Stimulated activated CD4-positive, alpha-beta T cell treated with anti-CD3 and anti-CD28 coated beads, TNF-alpha, amount 100 ng/mL, for 4 hours (primary cell): Measurements from ENCODE around the gene CEACAM8.
"Not testable (repeated sequence)": the region's sequence is repeated elsewhere in the genome, so short reads cannot be mapped to it uniquely, and the experiment has no call there.

ENCODE experiments used
- DNase-seq, 3 experiments: peaks; one replicate each; pipeline ENCODE4 v3.0.0-alpha.2; 2020; ENCODE audit warnings: low read depth in 3 of 3

Gene CEACAM8

DNA sequence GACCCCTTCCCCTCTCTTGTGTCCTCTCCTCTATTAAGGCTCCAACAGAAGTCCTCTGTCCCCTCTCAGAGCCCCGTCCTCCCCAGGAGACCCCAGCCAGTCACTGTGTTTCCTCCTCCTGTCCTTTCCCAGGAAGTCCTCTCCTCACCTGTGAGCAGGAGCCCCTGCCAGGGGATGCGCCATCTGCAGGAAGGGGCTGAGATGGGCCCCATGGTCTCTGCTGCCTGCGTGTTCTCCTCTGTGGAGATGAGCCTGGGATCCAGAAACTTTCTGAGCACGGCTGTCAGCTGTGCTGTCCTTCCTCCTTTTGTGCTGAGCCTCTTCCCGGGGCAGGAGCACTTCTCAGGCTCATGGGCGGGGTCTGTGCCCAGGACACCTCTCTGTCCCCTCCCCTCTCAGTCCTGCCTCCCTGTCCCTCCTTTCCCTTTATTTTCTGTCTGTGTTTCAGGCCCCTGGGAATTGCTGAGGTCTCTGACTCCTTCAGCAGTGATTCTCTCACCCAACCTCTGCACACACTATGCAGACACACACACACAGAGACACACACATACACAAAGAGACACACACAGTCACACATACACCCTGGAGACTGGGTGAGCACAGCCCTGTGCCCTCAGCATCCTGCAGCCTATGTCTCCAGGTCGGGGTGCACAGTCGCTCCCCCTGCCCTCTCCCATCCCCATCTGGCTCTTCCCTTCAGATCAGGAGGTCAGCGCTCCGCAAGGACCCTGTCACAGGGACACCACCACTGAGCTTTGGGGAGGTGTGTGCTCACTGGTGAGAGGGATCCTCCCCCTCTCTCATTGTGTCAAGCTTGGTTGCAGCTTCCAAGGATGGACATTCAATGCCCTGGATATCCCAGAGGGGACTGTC lies at the start of gene CEACAM8:
Gene CEACAM8 (minus strand): TSS at position 308 of the 873 bp plus-strand sequence. CDS start 96 bp downstream, at position 212.
- DNase-seq, result no peak

DNA sequence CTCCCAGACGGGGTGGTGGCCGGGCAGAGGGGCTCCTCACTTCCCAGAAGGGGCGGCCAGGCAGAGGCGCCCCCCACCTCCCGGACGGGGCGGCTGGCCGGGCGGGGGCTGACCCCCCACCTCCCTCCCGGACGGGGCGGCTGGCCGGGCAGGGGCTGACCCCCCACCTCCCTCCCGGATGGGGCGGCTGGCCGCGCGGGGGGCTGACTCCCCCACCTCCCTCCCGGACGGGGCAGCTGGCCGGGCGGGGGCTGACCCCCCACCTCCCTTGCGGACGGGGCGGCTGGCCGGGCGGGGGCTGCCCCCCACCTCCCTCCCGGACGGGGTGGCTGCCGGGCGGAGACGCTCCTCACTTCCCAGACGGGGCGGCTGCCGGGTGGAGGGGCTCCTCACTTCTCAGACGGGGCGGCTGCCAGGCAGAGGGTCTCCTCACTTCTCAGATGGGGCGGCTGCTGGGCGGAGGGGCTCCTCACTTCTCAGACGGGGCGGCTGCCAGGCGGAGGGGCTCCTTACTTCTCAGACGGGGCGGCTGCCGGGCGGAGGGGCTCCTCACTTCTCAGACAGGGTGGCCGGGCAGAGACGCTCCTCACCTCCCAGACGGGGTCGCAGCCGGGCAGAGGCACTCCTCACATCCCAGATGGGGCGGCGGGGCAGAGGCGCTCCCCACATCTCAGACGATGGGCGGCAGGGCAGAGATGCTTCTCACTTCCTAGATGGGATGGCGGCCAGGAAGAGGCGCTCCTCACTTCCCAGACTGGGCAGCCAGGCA lies 44.8 kb upstream of the CEACAM8 start:
- not testable (repeated sequence) for DNase-seq

DNA sequence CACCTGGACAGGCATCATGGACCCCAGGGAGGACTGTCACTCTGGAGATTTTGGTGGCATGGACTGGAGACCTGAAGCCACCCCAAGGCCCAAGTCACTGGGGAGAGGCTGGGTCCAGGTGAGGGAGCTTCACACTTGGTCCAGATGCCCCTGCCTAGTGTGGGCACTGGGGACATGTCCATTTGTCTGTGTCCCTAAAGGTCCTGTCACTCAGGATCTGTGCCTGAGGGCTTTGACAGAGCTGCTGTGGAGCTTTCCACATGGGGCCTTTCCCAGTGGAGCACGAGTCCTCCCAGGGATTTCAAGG lies 40.5 kb upstream of the CEACAM8 start:
- no peak for DNase-seq

DNA sequence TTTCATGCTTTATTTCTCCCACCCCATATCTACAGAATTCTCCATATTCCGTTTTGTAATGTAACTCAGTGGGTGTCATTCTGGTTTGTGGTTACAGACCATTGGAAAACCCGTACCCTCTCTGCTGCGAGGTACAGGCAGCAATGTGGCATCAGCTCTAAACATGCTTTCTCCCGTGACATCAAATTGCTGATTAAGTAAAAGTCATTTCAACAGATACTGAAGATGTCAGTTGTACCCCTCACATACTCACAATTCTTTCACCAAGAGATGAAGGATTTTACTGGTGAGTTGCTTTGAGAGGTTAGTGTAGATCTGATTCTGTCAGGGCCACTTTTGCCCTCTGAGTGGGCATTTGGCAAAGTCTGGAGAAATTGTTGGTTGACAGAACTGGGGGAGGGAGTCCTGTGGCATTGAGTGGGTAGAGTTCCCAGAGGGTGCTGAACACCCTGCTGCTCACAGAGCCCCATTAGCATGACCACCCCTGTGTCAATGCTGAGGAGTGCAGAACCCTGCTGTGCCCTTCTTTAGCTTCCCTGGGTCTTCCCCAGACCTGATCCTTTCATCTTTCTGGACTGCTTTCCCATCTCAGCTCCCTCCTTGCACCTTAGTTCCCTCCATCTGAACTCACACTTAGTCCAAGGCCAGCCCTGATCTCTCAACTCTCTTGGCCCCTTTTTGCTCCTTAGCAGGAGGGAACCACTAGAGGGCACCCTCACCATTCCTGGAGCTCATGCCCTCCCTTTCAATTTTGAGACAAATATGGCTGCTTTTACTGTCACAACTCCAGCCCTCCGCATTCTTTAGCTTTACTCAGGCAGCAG lies 39.9 kb upstream of the CEACAM8 start:
- peak in 2 of 3 experiments; percentile 5 to 8 for DNase-seq

DNA sequence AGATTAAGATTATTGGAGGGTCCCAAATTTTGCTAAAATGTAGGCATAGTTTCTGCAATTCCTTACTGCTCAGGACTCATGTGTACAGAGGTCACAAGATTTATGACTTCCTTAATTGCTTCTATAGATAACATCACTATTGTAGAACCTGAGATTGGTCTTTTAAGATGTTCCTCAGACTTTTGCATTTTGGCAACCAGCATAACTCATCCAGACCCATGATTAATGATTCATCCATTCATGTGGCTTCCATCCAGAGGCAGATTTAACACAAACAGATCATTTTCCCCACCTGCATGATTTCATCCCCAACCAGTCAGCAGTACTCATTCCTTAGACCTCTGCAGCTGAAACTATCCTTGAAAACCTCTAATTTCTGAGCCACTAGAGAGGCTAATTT lies 34.5 kb upstream of the CEACAM8 start:
- DNase-seq, result no peak

DNA sequence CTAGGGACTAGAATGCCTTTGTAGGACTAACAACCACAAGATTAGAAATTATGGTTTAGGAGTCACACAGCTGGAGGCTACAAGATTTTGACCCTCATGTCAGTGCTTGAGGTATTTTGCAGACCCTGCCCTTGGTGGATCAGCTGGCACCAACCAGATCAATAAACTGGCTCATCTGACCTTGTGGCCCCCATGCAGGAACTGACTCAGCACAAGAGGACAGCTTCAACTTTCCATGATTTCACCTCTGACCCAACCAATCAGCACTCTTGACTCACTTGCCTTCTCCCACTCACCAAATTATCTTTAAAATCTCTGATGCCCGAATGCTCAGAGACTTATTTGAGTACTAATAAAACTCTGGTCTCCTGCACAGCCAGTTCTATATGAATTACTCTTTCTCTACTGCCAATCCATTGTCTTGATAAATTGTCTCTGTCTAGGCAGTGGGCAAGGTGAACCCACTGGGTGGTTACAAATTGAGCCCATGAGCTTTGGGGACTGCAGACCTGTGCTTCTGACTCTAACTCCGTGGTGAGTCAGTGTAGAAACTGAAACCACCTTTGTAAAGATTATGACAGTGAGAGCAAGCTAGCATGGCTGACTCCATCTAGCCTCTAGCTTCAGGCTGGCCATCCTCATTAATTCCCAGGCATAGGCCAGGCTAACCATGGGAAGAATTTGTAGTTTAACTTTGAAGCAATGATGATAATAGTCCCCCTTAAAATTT lies 33.9 kb upstream of the CEACAM8 start:
- no peak for DNase-seq

DNA sequence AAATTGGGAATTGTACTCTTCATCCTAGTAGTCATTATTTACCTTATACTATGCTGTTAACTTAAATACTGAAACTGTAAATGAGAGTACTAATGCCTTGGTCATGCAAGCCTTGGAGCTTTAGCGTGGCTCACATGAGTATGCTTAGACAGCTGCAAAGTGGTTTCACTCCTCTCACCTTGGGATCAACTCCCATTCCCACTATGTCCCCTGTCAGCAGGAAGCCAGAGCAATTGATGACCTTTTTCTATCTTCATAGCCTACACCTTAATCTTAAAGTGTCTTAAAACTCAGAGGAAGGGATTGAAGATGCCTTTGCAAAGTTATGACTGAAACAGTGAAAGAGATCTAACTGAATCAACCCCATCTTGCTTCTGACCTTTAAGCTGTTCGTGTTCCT lies 33.2 kb upstream of the CEACAM8 start:
- DNase-seq, result no peak

DNA sequence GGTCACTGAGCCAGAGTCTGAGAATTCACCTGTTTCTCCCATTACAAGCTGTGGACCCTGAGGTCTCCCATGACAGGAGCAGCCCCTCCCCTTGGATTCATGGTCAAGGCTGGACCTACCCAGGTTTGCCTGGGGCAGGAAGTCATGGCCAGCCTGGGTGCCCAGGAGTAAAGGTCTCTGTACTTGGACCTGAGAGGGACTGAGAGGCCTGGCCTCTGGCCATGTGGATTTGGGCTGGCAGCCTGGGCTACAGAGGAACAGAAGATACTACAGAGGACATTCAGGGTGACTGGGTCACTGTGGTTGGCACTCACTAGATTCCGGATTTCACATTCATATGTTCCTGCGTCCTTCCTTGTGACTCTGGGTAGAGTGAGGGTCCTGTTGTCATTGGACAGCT lies 31.5 kb upstream of the CEACAM8 start:
- DNase-seq, result no peak

DNA sequence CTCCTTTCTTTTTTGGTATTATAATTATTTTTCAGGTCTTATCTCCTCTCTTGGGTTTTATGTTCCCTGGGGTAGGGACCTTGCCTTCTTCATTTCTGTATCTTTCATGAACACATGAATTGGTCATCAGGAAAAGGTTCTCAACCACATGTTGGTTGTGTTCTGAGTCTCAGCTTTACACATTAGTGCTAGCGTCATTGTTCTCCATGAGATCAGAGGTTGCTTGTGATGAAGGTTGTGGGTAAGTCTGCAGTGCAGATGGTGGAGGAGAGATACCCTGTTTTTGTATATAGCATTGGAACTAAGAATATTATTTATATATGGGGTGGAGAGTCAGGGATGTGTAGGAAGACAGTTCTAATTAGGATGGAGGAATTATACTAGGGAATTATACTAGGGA lies 24.5 kb upstream of the CEACAM8 start:
- no peak for DNase-seq

DNA sequence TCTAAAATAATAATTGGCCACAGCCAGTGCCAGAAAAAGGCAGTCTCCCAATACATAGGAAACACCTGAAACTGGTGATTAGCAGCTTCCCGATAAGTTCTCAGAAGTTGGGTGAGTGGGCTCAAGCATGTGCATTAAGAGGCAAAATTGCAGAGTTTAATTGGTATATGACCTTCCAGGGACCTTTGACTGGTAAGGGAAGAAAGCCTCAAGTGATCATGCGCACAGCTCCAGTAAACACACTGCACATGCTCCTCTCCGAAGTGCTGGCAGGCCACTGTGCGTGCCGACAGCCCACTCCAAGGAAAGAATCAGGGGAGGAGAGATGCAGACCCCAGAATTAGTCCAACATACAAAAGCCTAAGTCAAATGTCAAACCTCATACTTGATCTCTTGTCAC lies 18.9 kb upstream of the CEACAM8 start:
- no peak for DNase-seq

DNA sequence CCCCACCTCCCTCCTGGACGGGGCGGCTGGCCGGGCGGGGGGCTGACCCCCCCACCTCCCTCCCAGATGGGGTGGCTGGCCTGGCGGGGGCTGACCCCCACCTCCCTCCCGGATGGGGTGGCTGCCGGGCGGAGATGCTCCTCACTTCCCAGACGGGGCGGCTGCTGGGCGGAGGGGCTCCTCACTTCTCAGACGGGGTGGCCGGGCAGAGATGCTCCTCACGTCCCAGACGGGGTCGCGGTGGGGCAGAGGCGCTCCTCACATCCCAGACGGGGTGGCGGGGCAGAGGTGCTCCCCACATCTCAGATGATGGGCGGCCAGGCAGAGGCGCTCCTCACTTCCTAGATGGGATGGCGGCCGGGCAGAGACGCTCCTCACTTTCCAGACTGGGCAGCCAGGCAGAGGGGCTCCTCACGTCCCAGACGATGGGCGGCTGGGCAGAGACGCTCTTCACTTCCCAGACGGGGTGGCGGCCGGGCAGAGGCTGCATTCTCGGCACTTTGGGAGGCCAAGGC lies 15.7 kb upstream of the CEACAM8 start:
- DNase-seq, result not testable (repeated sequence)

DNA sequence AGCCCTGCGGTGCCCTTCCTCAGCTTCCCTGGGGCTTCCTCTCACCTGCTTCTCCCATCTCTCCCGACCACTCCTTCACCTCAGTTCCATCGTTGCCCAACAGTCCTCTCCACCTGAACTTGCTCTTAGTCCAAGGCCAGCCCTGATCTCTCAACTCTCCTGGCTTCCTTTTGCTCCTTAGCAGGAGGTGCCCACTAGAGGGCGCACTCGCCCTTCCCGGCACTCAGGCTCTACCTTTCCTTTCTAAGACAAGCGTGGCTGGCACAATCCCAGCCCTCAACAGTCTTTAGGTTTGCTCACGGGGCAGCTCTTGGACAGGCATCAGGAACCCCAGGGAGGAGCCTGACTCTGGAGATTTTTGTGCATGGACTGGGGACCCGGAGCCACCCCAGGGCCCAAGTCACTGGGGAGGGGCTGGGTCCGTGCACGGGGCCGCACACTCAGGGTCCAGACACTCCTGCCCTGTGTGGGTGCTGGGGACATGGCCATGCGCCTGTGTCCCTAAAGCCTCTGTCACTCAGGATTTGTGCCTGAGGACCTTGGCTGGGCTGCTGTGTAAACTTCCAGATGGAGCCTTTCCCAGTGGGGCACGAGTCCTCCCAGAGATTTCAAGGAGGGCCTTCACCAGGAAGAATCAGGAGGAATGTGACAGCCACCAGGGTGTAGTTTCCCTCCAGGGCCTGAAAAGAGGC lies 12.1 kb upstream of the CEACAM8 start:
- peak in 2 of 3 experiments; percentile 4 to 20 for DNase-seq

DNA sequence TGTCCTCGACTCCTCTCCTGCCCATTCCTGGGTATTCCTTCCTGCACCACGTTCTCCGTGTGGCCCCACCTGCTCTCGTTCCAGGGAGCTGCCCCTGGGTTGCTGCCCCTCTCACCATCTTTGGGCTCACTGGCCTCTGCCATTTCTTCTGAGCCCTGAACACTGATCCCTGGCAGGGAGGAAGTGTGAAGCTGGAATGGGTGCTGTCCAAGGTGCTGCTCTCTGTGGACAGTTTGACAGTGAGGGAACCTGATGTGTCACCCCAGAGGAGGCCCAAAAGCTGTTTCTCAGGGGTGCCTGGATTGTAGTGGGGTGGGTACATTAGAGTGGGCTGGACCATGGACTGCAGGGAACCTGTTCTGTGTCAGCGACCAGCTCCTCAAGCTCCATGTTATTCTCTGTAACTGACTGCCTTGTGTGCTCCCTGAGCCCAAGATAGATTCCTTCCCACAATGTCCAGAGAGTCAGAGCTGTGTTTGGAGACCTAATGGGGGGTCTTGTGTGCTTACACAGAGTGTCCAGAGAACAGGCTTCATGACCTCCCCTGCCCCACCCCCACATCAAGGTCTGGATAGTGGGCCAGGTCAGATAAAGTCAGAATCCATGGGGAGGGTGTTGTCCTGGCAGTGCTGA lies 7.2 kb upstream of the CEACAM8 start:
- no peak for DNase-seq

DNA sequence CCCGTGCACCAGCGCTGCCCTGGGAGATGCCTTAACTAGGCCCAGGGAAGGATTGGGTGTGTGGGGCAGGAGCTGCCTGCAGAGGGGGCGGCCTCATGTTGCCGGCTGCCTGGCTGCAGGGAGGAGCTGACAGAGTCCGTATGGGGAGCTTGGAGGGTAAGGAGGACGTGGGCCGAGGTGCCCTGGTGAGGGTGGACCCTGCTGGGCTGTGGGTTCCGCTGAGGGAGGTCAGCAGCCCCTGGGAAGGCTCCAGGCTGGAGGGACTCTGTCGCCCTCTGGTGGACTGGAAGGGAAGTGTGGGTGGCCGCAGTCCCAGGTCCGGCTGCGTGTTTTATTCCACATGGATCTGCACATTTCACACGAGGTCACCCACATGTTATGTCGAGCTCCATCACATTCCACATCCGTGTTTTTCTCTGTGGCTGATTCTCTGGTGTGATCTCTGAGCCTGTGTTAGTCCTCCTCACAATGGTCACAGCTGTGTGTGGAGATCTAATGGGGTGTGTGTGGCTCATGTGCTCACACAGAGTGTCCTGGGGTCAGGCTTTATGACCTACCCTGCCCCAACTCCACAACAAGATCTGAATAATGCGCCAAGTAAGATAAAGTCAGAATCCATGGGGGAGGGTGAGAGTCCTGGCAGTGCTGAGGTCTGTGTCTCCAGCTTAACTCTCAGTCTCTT lies 1.8 kb upstream of the CEACAM8 start:
- peak in 1 of 3 experiments; percentile 12 for DNase-seq

DNA sequence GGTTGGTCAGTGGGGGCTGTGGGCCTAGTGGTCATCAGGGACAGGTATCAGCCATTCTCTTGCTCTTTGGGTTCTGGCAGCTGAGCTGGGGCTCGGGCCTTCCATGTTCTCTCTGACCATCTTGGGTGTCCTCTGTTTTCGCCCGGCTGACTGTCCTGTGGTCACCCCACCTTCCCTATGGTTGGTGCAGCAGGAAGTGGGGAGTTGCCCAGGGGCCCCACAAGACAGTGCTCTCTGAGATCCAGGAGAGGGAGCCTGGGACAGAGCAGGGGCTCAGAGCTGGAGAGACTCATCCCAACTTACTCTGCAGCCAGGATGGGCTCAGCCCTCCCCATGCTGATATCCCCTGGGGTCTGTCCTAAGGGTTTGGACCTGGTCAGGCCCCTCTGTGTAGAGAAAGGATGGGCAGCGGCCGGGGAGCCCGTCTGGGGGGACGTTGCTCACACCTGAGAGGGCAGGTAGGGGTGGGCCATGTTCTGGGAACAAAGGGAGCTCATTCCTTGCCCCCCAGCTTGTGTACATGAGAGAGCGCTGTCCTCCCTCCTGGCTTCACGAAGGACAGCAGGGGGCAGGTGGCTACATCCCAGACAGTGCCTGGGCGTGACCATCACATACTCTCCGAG lies 937 bp upstream of the CEACAM8 start:
- DNase-seq, result no peak

DNA sequence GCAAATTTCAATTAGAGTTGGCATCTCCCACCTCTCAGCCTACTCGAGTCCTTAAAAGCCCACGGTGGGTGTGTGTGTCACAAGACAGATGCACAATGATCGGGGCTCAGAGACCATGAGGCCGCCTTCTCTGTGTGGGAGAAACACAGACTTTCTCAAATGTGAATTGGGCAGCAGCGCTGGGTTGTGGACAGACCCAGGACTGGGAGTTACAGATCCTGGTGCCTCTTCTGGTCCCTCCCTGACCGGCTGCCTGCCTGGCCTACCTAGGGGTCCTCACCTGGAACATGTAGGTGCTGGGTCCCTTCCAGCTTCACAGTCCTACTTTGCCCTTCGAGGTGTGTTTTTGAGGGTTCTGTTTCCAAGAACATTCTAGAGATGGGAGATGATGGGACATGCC lies 4.9 kb downstream of the CEACAM8 start:
- DNase-seq, result no peak

DNA sequence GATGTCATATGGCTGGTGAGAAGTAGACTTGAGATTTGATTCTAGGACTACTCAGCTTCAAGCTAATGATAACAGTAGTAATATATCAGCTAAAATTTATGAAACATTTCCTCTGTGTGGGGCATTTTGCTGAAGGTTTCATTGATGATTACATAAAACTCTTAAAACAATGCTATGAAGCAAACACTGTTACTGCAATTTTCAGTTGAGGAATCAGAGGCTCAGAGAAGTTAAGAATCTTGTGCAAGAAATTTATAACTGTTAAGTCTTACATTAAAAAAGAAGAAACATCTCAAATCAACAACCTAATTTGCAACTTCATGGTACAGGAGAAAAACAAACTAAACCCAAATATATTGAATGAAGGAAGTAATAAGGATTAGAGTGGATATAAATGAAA lies 10.3 kb downstream of the CEACAM8 start:
- no peak for DNase-seq

DNA sequence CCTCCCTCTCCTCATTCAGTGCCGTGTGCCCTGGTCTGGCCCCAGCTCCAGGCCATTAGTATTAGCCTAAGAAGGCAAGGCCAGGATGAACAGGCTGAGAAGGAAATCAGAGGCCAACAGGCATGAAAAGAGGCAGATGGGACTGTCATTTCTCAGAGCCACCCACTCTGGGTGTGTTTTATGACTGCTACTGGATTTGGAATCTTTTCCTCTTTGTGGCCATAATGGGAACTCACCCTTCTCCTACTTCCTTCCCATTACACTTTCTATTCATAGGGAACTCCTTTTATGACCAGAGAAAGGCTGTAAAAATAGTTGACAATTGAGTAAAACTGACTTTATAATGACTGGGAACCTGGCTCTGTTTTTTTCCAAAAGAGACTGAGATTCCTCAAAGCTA lies 17.7 kb downstream of the CEACAM8 start:
- no peak for DNase-seq

DNA sequence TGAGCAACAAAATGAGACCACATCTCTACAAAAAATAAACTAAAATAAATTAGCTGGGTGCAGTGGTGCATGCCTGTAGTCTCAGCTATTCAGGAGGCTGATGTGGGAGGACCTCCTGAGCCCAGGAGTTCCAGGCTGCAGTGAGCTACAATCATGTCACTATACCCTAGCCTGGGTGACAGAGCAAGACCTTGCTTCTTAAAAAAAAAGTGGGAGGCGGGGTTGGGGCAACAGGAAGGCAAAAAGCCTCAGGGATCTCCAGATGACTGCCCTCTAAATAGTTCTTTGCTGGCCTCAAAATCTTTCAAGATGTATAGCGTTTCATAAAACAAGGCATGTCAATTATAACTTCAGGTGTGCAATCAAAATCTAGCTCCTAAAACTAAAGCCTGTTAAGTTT lies 18.5 kb downstream of the CEACAM8 start:
- DNase-seq, result no peak
